Measurements from ENCODE around the gene CDH23.

DNA sequence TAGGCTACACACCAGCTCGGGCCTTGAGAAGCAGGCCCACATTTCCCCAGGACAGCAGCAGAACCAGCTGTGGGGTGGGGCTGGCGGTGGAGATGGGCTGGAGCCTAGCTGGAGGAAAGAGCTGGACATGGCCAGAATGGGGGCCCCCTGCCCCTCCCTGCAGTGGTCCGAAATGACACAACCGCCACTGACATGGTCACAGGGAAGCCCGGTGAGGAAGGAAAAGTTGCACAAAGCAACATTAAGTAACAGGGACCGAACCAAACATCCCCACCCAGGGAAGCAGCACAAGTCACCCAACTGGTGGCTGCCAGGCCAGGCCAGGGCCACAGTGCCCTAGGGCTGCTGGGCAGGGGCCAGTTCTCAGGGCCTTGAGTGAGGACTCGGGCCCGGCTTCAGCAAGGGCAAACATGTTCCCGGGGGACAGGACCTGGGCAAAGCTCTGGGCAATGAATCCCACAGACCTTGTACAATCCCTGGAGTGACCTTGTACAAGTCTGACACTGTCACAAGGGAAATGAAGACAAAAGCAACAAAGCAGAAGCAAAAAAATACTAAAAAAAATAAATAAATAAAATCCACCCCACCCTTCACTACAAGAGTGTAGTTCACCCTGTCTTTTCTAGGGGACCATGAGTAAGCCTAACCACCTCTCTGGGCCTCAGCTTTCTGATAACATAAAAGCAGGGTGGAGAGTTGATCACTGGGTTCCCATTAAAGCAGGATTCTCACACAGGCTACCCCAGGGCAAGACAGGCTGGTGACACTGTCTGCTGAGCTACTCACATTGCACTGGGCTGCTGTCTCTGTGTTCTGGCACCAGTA, 421.3 kb downstream of the CDH23 start:
- TF ChIP-seq CTCF (IDR thresholded peaks at IDR 0.05) (no peak), POLR2A (IDR thresholded peaks at IDR 0.05) (no peak)
